ENCODE results near the gene PAWR. TPM values are rescaled to one million over a fixed set of nuclear protein-coding genes. Genes with fewer than 3 reads are reported as not detected.

Gene PAWR
- total RNA-seq, 6 experiments from 2014 or later: 25.0 to 62.3 (median 28.9) TPM

DNA sequence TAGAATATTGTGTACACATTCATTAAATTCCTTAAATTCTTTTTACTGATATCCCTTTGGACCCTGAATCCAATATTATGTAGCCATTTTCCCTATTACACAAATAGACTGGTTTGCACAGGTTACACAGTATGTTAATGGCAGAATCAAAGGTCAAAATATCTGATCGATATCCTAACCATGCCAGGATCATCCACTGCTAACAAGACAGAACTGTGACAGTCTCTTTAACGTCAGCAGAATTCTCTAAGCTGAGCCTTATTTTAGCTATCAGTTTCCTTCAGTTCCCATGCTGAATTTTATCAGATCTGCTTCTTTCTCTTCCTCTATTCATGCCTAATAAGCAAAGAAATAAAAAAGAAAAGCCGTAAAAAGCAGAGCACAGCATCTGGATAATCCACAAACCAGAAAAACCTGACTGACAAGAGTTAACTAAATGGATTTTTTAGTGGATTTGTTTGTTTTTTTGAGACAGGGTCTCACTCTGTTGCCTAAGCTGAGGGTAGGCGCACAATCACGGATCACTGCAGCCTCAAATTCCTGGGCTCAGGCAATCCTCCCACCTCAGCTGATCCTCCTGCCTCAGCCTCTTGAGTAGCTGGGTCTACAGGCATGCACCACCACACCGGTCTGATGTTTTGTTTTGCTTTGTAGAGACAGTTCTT is 130.4 kb downstream of the PAWR start:
- intact Hi-C loops (cut with DNase I): no loop called here
- H3K27me3 ChIP-seq: no peaks in the 10 kb centered on the region
- H3K27ac ChIP-seq: peak overlapping the region; percentile 61 to 92 (median 89)
- H3K4me3 ChIP-seq: peak overlapping the region; percentile 3 to 22 (median 15)
- peaks cover 0 to 3% (median 0%) of the 10 kb centered on the region in 4 donors for H3K9me3 ChIP-seq
- peaks cover 0 to 35% (median 17%) of the 10 kb centered on the region in 4 donors for H3K4me1 ChIP-seq
- peak; percentile 46 for TF ChIP-seq POLR2A (IDR thresholded peaks at IDR 0.05)
- TF ChIP-seq, protein P1, sequence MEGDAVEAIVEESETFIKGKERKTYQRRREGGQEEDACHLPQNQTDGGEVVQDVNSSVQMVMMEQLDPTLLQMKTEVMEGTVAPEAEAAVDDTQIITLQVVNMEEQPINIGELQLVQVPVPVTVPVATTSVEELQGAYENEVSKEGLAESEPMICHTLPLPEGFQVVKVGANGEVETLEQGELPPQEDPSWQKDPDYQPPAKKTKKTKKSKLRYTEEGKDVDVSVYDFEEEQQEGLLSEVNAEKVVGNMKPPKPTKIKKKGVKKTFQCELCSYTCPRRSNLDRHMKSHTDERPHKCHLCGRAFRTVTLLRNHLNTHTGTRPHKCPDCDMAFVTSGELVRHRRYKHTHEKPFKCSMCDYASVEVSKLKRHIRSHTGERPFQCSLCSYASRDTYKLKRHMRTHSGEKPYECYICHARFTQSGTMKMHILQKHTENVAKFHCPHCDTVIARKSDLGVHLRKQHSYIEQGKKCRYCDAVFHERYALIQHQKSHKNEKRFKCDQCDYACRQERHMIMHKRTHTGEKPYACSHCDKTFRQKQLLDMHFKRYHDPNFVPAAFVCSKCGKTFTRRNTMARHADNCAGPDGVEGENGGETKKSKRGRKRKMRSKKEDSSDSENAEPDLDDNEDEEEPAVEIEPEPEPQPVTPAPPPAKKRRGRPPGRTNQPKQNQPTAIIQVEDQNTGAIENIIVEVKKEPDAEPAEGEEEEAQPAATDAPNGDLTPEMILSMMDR (IDR thresholded peaks at IDR 0.05): no peak
- DNase-seq: no peak
- 14% methylated on average over 5 of the region's 6 CpGs for WGBS (ENCODE audit: insufficient coverage, low coverage, low lambda C conversion rate, missing lambda C conversion rate)
- no peaks in the 10 kb centered on the region for H3K36me3 ChIP-seq
- peak; percentile 86 to 97 (median 92) for ATAC-seq

DNA sequence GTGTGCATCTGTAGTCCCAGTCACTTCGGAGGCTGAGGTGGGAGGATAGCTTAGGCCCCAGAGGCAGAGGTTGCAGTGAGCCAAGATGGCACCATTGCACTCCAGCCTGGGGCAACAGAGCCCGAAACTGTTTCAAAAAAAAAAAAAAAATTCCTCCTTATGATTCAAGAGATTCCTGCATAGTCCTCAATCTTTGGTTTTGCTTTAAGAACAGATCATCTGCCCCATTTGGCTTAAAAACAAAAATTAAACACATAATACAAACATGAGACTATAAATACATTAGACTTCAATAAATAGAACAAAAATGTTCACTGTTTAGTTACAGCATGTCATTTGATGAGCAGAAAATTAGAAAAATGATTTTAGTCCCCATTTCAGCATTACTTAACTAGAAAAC is 131.2 kb downstream of the PAWR start:
- WGBS (ENCODE audit: insufficient coverage, low coverage, low lambda C conversion rate, missing lambda C conversion rate): 73% methylated on average over 2 of the region's 2 CpGs
- Histone ChIP-seq H3K9me3 (peaks cover 0 to 3% (median 0%) of the 10 kb centered on the region in 4 donors), H3K27ac (peak overlapping the region; percentile 53 to 89 (median 68)), H3K4me1 (peaks cover 0 to 35% (median 17%) of the 10 kb centered on the region in 4 donors), H3K36me3 (no peaks in the 10 kb centered on the region), H3K27me3 (no peaks in the 10 kb centered on the region), H3K4me3 (no peak overlapping the region)
- intact Hi-C loops (cut with DNase I): loop anchor here in 1 of 2 donors (5.0 to 10.0 kb wide), 2 partner anchors 133 to 185 kb away; partner anchors contain the start of gene PAWR
- no peak for TF ChIP-seq POLR2A (IDR thresholded peaks at IDR 0.05)
- TF ChIP-seq, protein P1 (IDR thresholded peaks at IDR 0.05): no peak
- no peak for ATAC-seq
- no peak for DNase-seq

DNA sequence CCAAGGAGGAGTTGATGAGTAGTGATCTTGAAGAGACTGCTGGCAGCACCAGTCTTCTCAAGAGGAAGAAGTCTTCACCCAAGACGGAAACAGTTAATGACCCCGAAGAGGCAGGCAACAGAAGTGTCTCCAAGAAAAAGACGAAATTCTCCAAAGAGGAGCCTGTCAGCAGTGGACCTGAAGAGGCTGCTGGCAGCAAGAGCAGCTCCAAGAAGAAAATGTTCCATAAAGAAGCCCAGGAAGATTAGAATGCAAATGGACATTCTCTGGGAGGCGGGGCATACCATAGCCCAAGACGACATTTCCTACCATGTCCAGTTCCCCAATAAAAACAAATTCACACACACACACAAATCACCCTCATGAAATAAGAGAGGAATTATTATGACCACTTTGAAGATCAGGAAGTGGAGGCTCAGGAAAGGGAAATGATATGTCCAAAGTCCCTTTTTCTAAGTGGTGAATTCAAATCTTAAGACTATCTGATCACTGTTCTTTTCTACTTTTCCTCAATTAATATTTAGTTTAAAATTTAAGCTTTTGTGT is 131.8 kb downstream of the PAWR start:
- Histone ChIP-seq H3K36me3 (no peaks in the 10 kb centered on the region), H3K27ac (peak overlapping the region; percentile 53 to 89 (median 68)), H3K4me1 (peaks cover 0 to 35% (median 17%) of the 10 kb centered on the region in 4 donors), H3K4me3 (no peak overlapping the region), H3K27me3 (no peaks in the 10 kb centered on the region), H3K9me3 (peaks cover 0 to 3% (median 0%) of the 10 kb centered on the region in 4 donors)
- TF ChIP-seq POLR2A (IDR thresholded peaks at IDR 0.05): no peak
- TF ChIP-seq, protein P1 (IDR thresholded peaks at IDR 0.05): no peak
- intact Hi-C loops (cut with DNase I): loop anchor here in 1 of 2 donors (5.0 to 10.0 kb wide), 2 partner anchors 133 to 186 kb away; partner anchors contain the start of gene PAWR
- 59% methylated on average over 5 of the region's 5 CpGs for WGBS (ENCODE audit: insufficient coverage, low coverage, low lambda C conversion rate, missing lambda C conversion rate)
- ATAC-seq (no peak), DNase-seq (no peak)

DNA sequence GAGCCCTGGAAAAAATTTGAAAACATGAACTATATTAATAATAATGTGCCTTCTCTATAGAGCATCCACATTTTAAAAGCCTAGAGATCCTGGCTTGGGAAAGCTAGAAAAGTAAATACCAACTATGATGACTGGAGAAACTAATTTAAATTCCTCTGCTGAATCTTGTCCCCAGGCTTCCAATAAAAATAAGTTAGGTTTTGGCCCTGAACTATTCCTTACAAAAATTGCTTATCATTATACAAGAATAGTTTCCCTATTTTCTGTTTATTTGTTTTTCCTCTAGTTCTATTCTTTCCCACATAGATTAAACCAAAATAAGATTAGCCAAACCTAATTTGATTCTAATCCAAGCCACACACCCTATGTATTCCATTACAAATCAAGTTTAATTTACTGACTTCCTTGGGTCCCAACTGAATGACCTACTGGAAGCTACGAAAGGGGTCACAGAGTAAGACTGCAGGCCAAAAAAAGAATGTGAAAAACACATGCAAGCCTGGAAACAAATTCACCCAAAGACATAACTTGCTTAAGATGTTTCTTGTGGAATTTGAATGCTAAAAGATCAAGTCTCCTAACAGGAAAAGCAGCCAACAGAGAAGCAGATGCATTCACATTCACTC is 133.0 kb downstream of the PAWR start:
- H3K36me3 ChIP-seq: no peaks in the 10 kb centered on the region
- ATAC-seq (no peak), DNase-seq (no peak)
- WGBS (ENCODE audit: insufficient coverage, low coverage, low lambda C conversion rate, missing lambda C conversion rate): 12% methylated on average over 1 of the region's 1 CpG
- H3K4me3 ChIP-seq: no peak overlapping the region
- H3K27ac ChIP-seq: peak overlapping the region in 2 of 3 donors; percentile 54 to 89
- peaks cover 0 to 3% (median 0%) of the 10 kb centered on the region in 4 donors for H3K9me3 ChIP-seq
- intact Hi-C loops (cut with DNase I): loop anchor here in 1 of 2 donors (5.0 to 10.0 kb wide), 2 partner anchors 134 to 187 kb away; partner anchors contain the start of gene PAWR
- H3K4me1 ChIP-seq: peaks cover 0 to 35% (median 17%) of the 10 kb centered on the region in 4 donors
- TF ChIP-seq, protein P1 (IDR thresholded peaks at IDR 0.05): no peak
- no peak for TF ChIP-seq POLR2A (IDR thresholded peaks at IDR 0.05)
- no peaks in the 10 kb centered on the region for H3K27me3 ChIP-seq

All from right lobe of liver (tissue), 6 donors.